Lung (tissue), 12 donors: Measurements from ENCODE around the gene EBF4. TPM values are rescaled to one million over a fixed set of nuclear protein-coding genes. Genes with fewer than 3 reads are reported as not detected.

Source experiments
- ATAC-seq: fragments of 200-7000 bp; cut with Tn5 transposase; one replicate; pipeline ENCODE4 v1.9.1; 2020; ENCODE audit warnings: moderate number of reproducible peaks; ENCODE audit not compliant: insufficient read depth, low FRiP score
- DNase-seq, 3 donors: peaks; one replicate each; pipeline ENCODE4 v3.0.0-alpha.2; 2013 to 2017
- H3K27ac ChIP-seq, 2 donors: one replicate each; pipeline ENCODE4 v1.5.1; 2013; ENCODE audit warnings: mild to moderate bottlenecking in 2 of 2, moderate library complexity in 2 of 2, control low read depth in 1 of 2, inconsistent platforms in 1 of 2, low read depth in 1 of 2, low read length in 1 of 2
- H3K27me3 ChIP-seq, 3 donors: one replicate each; pipeline ENCODE4 v1.5.1; 2013; ENCODE audit warnings: low read length in 2 of 3; ENCODE audit not compliant: control insufficient read depth in 3 of 3, insufficient read depth in 3 of 3
- H3K36me3 ChIP-seq, 4 donors: one replicate each; pipeline ENCODE4 v1.5.1; 2013; ENCODE audit warnings: low read length in 4 of 4, mild to moderate bottlenecking in 1 of 4, moderate library complexity in 1 of 4; ENCODE audit not compliant: control insufficient read depth in 4 of 4, insufficient read depth in 4 of 4
- H3K4me1 ChIP-seq, 5 donors: one replicate each; pipeline ENCODE4 v1.5.1; 2013; ENCODE audit warnings: low read length in 5 of 5, mild to moderate bottlenecking in 2 of 5, moderate library complexity in 1 of 5; ENCODE audit not compliant: control insufficient read depth in 5 of 5, insufficient read depth in 5 of 5
- H3K4me3 ChIP-seq: one replicate; pipeline ENCODE4 v1.5.1; 2013; ENCODE audit warnings: mild to moderate bottlenecking, control low read depth, moderate library complexity
- H3K9ac ChIP-seq, 2 donors: one replicate each; pipeline ENCODE4 v1.5.1; 2013; ENCODE audit warnings: low read length in 2 of 2, control low read depth in 1 of 2; ENCODE audit not compliant: insufficient read depth in 1 of 2
- H3K9me3 ChIP-seq, 4 donors: one replicate each; pipeline ENCODE4 v1.5.1; 2013; ENCODE audit warnings: low read length in 3 of 4, mild to moderate bottlenecking in 1 of 4, moderate library complexity in 1 of 4; ENCODE audit not compliant: control insufficient read depth in 4 of 4, insufficient read depth in 3 of 4
- CTCF ChIP-seq: IDR thresholded peaks from 2 replicates; pipeline ENCODE4 v1.5.1; 2012; ENCODE audit warnings: mild to moderate bottlenecking; ENCODE audit errors: control extremely low read depth, extremely low read depth
- WGBS, 2 donors: extraction: QIAGEN DNeasy Blood & Tissue Kit; methylation state at CpG; one replicate each; pipeline ENCODE4 v1.1.7; 2013; 5-methylcytosine and 5-hydroxymethylcytosine counted together
- polyA plus RNA-seq, 2 donors: library from polyadenylated mRNA; stranded (reverse); fragments of 200-250 nt; gene quantifications; one replicate each; pipeline ENCODE4 v1.2.1, GENCODE V29; 2013
- total RNA-seq, 2 donors: library from RNA; depleted of rRNA in 1 of 2; stranded (reverse); fragments of >200 nt in 1 of 2; gene quantifications; one replicate each; pipeline ENCODE4 v1.2.1, GENCODE V29; 2014 to 2021
- donor health status: control.
- donor health status: control.
- donor health status: Bipolar disorder and iron deficiency.
- donor health status: healthy.
- donor health status: DM: yes; HTN: yes; CAD: no.

Gene EBF4
- total and polyA plus RNA-seq, 4 donors: 5.8 to 15.8 (median 7.4) TPM

GRCh38 chr20:2801286-2801728, 108.7 kb downstream of the EBF4 start:
- Histone ChIP-seq H3K36me3 (peaks cover 0 to 16% (median 3%) of the 10 kb centered on the region in 4 donors), H3K4me1 (peaks cover 0 to 18% (median 5%) of the 10 kb centered on the region in 5 donors), H3K27ac (no peak overlapping the region), H3K9me3 (no peaks in the 10 kb centered on the region), H3K27me3 (peaks cover 14 to 51% (median 23%) of the 10 kb centered on the region in 3 donors), H3K4me3 (no peak overlapping the region), H3K9ac (no peak overlapping the region)
- ATAC-seq: no peak
- 2 to 12% methylated on average over 13 of the region's 13 CpGs for WGBS, 2 donors
- DNase-seq: no peak
- no peak for TF ChIP-seq CTCF

- WGBS, 2 donors: 59 to 69% methylated on average over 16 of the region's 16 CpGs
Observed at GRCh38 chr20:2804041-2804828, 111.7 kb downstream of the EBF4 start.

GRCh38 chr20:2804852-2805688, 112.5 kb downstream of the EBF4 start:
- H3K9me3 ChIP-seq: no peaks in the 10 kb centered on the region
- no peak overlapping the region for H3K27ac ChIP-seq
- DNase-seq (no peak), ATAC-seq (no peak)
- H3K9ac ChIP-seq: no peak overlapping the region
- H3K4me1 ChIP-seq: peaks cover 0 to 7% (median 0%) of the 10 kb centered on the region in 5 donors
- H3K36me3 ChIP-seq: peaks cover 0 to 2% (median 0%) of the 10 kb centered on the region in 4 donors
- WGBS, 2 donors: 14 to 21% methylated on average over 49 of the region's 49 CpGs
- H3K4me3 ChIP-seq: no peak overlapping the region
- H3K27me3 ChIP-seq: peaks cover 7 to 70% (median 35%) of the 10 kb centered on the region in 3 donors
- no peak for TF ChIP-seq CTCF

More at GRCh38 chr20:2804041-2804828, 111.7 kb downstream of the EBF4 start:
- Histone ChIP-seq H3K4me1 (peaks cover 0 to 13% (median 0%) of the 10 kb centered on the region in 5 donors), H3K9me3 (no peaks in the 10 kb centered on the region), H3K27me3 (peaks cover 7 to 73% (median 35%) of the 10 kb centered on the region in 3 donors), H3K9ac (no peak overlapping the region), H3K4me3 (no peak overlapping the region), H3K27ac (no peak overlapping the region), H3K36me3 (peaks cover 0 to 4% (median 0%) of the 10 kb centered on the region in 4 donors)
- DNase-seq (no peak), ATAC-seq (no peak)
- TF ChIP-seq CTCF: no peak
